ENCODE results near the gene GNL1. TPM values are rescaled to one million over a fixed set of nuclear protein-coding genes. Genes with fewer than 3 reads are reported as not detected.

The GNL1 gene
- total RNA-seq, 1 experiment from 2014 or later = 94.1 TPM

DNA sequence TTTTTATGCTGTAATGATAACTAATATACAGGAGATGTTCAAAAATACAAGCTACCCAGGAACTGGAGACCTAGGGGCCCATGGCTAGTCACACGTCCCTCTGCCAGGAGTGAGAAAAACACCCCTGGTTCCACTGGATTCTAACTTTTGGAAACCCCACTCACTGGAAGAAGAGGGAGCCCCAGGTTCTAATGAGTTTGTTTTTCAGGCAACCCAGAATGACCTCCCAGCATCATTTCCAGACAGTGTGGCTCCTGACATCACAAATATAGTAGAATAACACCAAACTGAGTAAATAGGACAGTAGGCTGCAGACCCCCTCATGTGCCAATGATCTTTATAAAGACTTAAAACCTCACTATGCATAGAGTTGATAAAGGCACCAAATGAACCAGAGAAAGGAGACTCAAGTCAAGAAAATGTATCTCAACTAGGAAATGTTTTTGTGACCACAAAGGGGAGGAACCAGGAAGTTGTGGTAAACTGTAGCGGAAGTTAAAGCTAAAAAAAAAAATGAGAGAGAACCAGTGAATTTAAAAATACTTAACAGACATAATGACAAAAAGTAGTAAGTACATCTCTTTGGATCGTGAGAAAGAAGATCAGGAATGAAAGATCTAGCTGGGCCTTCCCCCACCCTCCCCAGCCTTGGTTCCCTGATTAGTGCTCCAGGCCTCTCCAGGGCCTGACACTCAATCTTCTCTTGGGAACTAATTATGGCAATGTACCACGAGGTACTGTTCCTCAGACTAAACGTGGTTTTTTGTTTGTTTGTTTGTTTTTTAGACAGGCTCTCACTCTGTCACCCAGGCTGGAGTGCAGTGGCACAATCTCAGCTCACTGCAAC, 47.2 kb downstream of the GNL1 start:
- Mint-ChIP-seq H3K4me3 (ENCODE audit: unreplicated experiment) (no peak overlapping the region), H3K27me3 (ENCODE audit: insufficient read depth, unreplicated experiment) (no peaks in the 10 kb centered on the region), H3K9me3 (ENCODE audit: unreplicated experiment) (no peaks in the 10 kb centered on the region), H3K36me3 (ENCODE audit: insufficient read depth, unreplicated experiment) (no peaks in the 10 kb centered on the region), H3K27ac (ENCODE audit: unreplicated experiment) (no peak overlapping the region), H3K4me1 (ENCODE audit: low read depth, unreplicated experiment) (peaks cover 5% of the 10 kb centered on the region)
- H3K4me1 ChIP-seq = no peaks in the 10 kb centered on the region
- ChIA-PET POLR2A (no interaction called here), CTCF (interaction anchor here (1.5 kb wide), 1 partner anchor 36 kb away, joined by 3 read pairs; no protein-coding TSS in a partner anchor)
- TF ChIP-seq, protein P1, sequence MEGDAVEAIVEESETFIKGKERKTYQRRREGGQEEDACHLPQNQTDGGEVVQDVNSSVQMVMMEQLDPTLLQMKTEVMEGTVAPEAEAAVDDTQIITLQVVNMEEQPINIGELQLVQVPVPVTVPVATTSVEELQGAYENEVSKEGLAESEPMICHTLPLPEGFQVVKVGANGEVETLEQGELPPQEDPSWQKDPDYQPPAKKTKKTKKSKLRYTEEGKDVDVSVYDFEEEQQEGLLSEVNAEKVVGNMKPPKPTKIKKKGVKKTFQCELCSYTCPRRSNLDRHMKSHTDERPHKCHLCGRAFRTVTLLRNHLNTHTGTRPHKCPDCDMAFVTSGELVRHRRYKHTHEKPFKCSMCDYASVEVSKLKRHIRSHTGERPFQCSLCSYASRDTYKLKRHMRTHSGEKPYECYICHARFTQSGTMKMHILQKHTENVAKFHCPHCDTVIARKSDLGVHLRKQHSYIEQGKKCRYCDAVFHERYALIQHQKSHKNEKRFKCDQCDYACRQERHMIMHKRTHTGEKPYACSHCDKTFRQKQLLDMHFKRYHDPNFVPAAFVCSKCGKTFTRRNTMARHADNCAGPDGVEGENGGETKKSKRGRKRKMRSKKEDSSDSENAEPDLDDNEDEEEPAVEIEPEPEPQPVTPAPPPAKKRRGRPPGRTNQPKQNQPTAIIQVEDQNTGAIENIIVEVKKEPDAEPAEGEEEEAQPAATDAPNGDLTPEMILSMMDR (IDR thresholded peaks at IDR 0.05; ENCODE audit: insufficient read depth in 1 of 2, low read depth in 1 of 2, low read length in 1 of 2, severe bottlenecking in 1 of 2, unreplicated experiment in 1 of 2) = no peak
- H3K4me3 ChIP-seq (ENCODE audit: low read depth, low read length) = no peak overlapping the region
- H3K9me3 ChIP-seq = no peaks in the 10 kb centered on the region
- no TSS peak for BruUV-seq (replicated peaks)
- H3K36me3 ChIP-seq (ENCODE audit: control insufficient read depth, insufficient read depth, low read length) = no peaks in the 10 kb centered on the region
- DNase-seq = no peak
- intact Hi-C loops (cut with micrococcal nuclease; ENCODE audit: unreplicated experiment) = no loop called here
- H3K27me3 ChIP-seq (replicated peaks; ENCODE audit: control insufficient read depth, insufficient read depth, low read length) = no peaks in the 10 kb centered on the region

DNA sequence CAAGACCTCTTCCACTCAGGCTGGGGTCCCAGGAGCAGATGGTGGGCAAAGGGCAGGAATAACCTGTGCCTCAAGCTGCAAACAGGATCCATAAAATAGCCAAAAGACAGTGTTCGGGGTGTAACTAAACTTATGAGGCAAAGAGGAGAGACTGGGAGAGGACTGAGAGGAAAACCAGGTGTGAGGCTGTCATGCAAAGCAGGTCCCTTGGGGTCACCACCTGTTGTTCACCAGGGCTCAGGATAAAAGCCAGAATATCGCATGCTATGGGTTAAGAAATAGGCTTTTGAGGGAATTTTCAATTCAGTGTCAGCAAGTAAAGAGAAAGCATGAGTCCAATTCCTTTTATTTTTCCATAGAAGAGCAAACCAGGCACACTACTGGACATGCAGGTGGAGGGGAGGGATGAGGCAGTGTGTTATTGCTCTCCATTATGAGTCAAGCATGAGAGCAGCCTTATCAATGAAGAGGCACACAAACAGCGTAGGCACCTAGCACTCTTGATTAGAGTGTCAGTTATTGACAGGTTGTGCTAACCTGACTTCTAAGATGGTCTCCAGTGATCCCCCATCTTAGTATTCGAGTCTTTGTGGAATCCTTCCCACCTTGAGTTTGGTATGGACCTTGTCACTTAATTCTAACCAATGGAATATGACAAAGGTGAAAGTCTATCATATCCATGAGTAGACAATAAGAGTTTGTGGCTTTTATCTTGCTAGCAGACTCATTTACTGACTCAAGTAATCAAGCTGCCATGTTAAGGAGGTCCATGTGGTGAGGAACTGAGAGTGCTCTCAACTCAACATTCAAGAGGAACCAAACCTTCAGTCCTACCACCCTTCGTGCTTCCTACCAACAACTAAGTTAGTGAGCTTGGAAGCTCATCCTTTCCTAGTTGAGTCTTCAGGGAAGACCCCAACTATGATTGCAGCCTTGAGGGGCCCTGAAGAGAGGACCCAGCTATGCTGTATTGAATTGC, 48.2 kb downstream of the GNL1 start:
- TF ChIP-seq, protein P1 (IDR thresholded peaks at IDR 0.05; ENCODE audit: insufficient read depth in 1 of 2, low read depth in 1 of 2, low read length in 1 of 2, severe bottlenecking in 1 of 2, unreplicated experiment in 1 of 2) = no peak
- no peaks in the 10 kb centered on the region for H3K4me1 ChIP-seq
- Mint-ChIP-seq H3K27ac (ENCODE audit: unreplicated experiment) (no peak overlapping the region), H3K36me3 (ENCODE audit: insufficient read depth, unreplicated experiment) (no peaks in the 10 kb centered on the region), H3K27me3 (ENCODE audit: insufficient read depth, unreplicated experiment) (no peaks in the 10 kb centered on the region), H3K4me1 (ENCODE audit: low read depth, unreplicated experiment) (peaks cover 5% of the 10 kb centered on the region), H3K9me3 (ENCODE audit: unreplicated experiment) (no peaks in the 10 kb centered on the region), H3K4me3 (ENCODE audit: unreplicated experiment) (no peak overlapping the region)
- POLR2A ChIA-PET = no interaction called here
- BruUV-seq (replicated peaks) = no TSS peak
- no peaks in the 10 kb centered on the region for H3K9me3 ChIP-seq
- no peak for DNase-seq
- CTCF ChIA-PET = interaction anchor here (1.5 kb wide), 1 partner anchor 37 kb away, joined by 3 read pairs; no protein-coding TSS in a partner anchor
- H3K27me3 ChIP-seq (replicated peaks; ENCODE audit: control insufficient read depth, insufficient read depth, low read length) = no peaks in the 10 kb centered on the region
- no peaks in the 10 kb centered on the region for H3K36me3 ChIP-seq (ENCODE audit: control insufficient read depth, insufficient read depth, low read length)
- intact Hi-C loops (cut with micrococcal nuclease; ENCODE audit: unreplicated experiment) = no loop called here
- H3K4me3 ChIP-seq (ENCODE audit: low read depth, low read length) = no peak overlapping the region
